H1 (cell line): ENCODE measurements around the gene RTEL1. TPM values are rescaled to one million over a fixed set of nuclear protein-coding genes. Genes with fewer than 3 reads are reported as not detected.

Experiments used
- CTCF ChIA-PET: fragments of 300-600 bp; sonication (Branson Sonifier 250); formaldehyde crosslinking; loops from one replicate; lab custom pipeline; 2021; ENCODE audit not compliant: partially characterized antibody; lab: Charles Lee
- POLR2A ChIA-PET: fragments of 300-600 bp; sonication (Branson Sonifier 250); formaldehyde crosslinking; loops from one replicate; lab custom pipeline; 2021; ENCODE audit warnings: inconsistent platforms; ENCODE audit not compliant: partially characterized antibody; lab: Charles Lee
- DNase-seq, 2 experiments: peaks; one replicate each; pipeline versions ENCODE4 v3.0.0 to v3.0.0-alpha.2; 2010 to 2022; ENCODE audit warnings: low spot score in 2 of 2, low read depth in 1 of 2, mixed read lengths in 1 of 2
- FAIRE-seq: peaks from 2 replicates; lab custom pipeline; 2011; peaks lifted over from hg19 to GRCh38; lab: Jason Lieb, UNC
- H2AFZ ChIP-seq: 2 replicates; pipeline ENCODE4 v1.8.1; 2012; ENCODE audit warnings: low read length, inconsistent platforms
- H2AK5ac ChIP-seq: 2 replicates; pipeline ENCODE4 v1.6.1; 2013; ENCODE audit warnings: low read depth, low read length
- H2BK120ac ChIP-seq: replicated peaks from 2 replicates; pipeline ENCODE3; 2013; ENCODE audit warnings: low read depth, low read length, inconsistent platforms
- H2BK12ac ChIP-seq: 2 replicates; pipeline ENCODE4 v1.6.1; 2013; ENCODE audit warnings: low read depth, low read length
- H2BK15ac ChIP-seq: 2 replicates; pipeline ENCODE4 v1.6.1; 2013; ENCODE audit warnings: low read length
- H2BK20ac ChIP-seq: 2 replicates; pipeline ENCODE4 v1.6.1; 2013; ENCODE audit warnings: low read length
- H2BK5ac ChIP-seq: 2 replicates; pipeline ENCODE4 v1.6.1; 2013; ENCODE audit warnings: low read depth, low read length
- H3K14ac ChIP-seq: 2 replicates; pipeline ENCODE4 v1.6.1; 2013; ENCODE audit warnings: inconsistent platforms; ENCODE audit not compliant: insufficient read length
- H3K18ac ChIP-seq: 2 replicates; pipeline ENCODE4 v1.6.1; 2013; ENCODE audit warnings: low read length; ENCODE audit errors: extremely low read depth
- H3K23ac ChIP-seq: 2 replicates; pipeline ENCODE4 v1.6.1; 2013; ENCODE audit warnings: inconsistent platforms; ENCODE audit not compliant: insufficient read length
- H3K23me2 ChIP-seq: 2 replicates; pipeline ENCODE4 v1.6.1; 2013; ENCODE audit warnings: low read depth, low read length
- H3K27ac ChIP-seq: 2 replicates; pipeline ENCODE4 v1.6.1; 2011; ENCODE audit warnings: low read depth, low read length, inconsistent platforms
- H3K27me3 ChIP-seq, 4 experiments: replicated peaks in 1 of 4; 1 replicate in 1 of 4; 2 replicates in 3 of 4; pipeline versions ENCODE4 v1.6.1 to v1.8.1; 2011 to 2013; ENCODE audit warnings: low read length in 3 of 4, mild to moderate bottlenecking in 3 of 4, inconsistent platforms in 2 of 4, mixed read lengths in 2 of 4, moderate library complexity in 1 of 4; ENCODE audit not compliant: control insufficient read depth in 3 of 4, insufficient read depth in 3 of 4; ENCODE audit errors: extremely low read depth in 1 of 4
- H3K36me3 ChIP-seq, 4 experiments: 2 replicates each; pipeline versions ENCODE4 v1.6.1 to v1.8.1; 2011 to 2013; ENCODE audit warnings: mild to moderate bottlenecking in 4 of 4, low read length in 3 of 4, moderate library complexity in 2 of 4, control low read depth in 1 of 4, inconsistent platforms in 1 of 4; ENCODE audit not compliant: insufficient read depth in 4 of 4, control insufficient read depth in 2 of 4
- H3K4ac ChIP-seq: replicated peaks from 2 replicates; pipeline ENCODE3; 2013; ENCODE audit warnings: low read length, low read depth, mixed read lengths, inconsistent platforms; ENCODE audit not compliant: insufficient read length
- H3K4me1 ChIP-seq, 4 experiments: replicated peaks in 1 of 4; 1 replicate in 1 of 4; 2 replicates in 3 of 4; pipeline versions ENCODE4 v1.6.1 to v1.8.1; 2011 to 2013; ENCODE audit warnings: low read length in 3 of 4, inconsistent platforms in 2 of 4, mixed read lengths in 1 of 4; ENCODE audit not compliant: insufficient read depth in 4 of 4, control insufficient read depth in 3 of 4
- H3K4me2 ChIP-seq, 2 experiments: 2 replicates each; pipeline versions ENCODE4 v1.6.1 to v1.8.1; 2011 to 2013; ENCODE audit warnings: low read depth in 2 of 2, low read length in 2 of 2, control low read depth in 1 of 2, inconsistent platforms in 1 of 2, mild to moderate bottlenecking in 1 of 2; ENCODE audit not compliant: insufficient read depth in 1 of 2
- H3K4me3 ChIP-seq, 4 experiments: fragments of 200-600, 300-600 bp in 1 of 4; sonication (generic), shearing (Covaris generic), sonication (Bioruptor Twin) in 1 of 4; 2 replicates each; pipeline versions ENCODE4 v1.5.1 to v1.8.1; 2011 to 2016; ENCODE audit warnings: low read length in 4 of 4, low read depth in 3 of 4, control low read depth in 2 of 4, inconsistent platforms in 2 of 4, mild to moderate bottlenecking in 2 of 4, mixed read lengths in 1 of 4, moderate library complexity in 1 of 4; ENCODE audit not compliant: insufficient read depth in 2 of 4; ENCODE audit errors: extremely low read depth in 1 of 4
- H3K56ac ChIP-seq: replicated peaks from 2 replicates; pipeline ENCODE3; 2013; ENCODE audit warnings: low read depth, mild to moderate bottlenecking, mixed read lengths, low read length, inconsistent platforms; ENCODE audit not compliant: insufficient read length
- H3K79me1 ChIP-seq: 2 replicates; pipeline ENCODE4 v1.6.1; 2013; ENCODE audit warnings: low read depth, low read length, control low read depth
- H3K79me2 ChIP-seq, 2 experiments: 2 replicates each; pipeline versions ENCODE4 v1.6.1 to v1.8.1; 2012 to 2013; ENCODE audit warnings: low read length in 2 of 2, mild to moderate bottlenecking in 2 of 2, inconsistent platforms in 1 of 2; ENCODE audit not compliant: insufficient read depth in 2 of 2, control insufficient read depth in 1 of 2
- H3K9ac ChIP-seq, 4 experiments: replicated peaks in 1 of 4; 1 replicate in 1 of 4; 2 replicates in 3 of 4; pipeline versions ENCODE4 v1.6.1 to v1.8.1; 2011 to 2013; ENCODE audit warnings: low read depth in 3 of 4, low read length in 3 of 4, control low read depth in 2 of 4, mild to moderate bottlenecking in 2 of 4, moderate library complexity in 2 of 4, inconsistent platforms in 1 of 4; ENCODE audit errors: extremely low read depth in 1 of 4
- H3K9me3 ChIP-seq, 2 experiments: 2 replicates each; pipeline versions ENCODE4 v1.6.1 to v1.8.1; 2012 to 2013; ENCODE audit warnings: mild to moderate bottlenecking in 2 of 2, moderate library complexity in 2 of 2, control low read depth in 1 of 2, inconsistent platforms in 1 of 2, low read depth in 1 of 2, low read length in 1 of 2, mixed read lengths in 1 of 2; ENCODE audit not compliant: insufficient read depth in 2 of 2
- H4K20me1 ChIP-seq, 2 experiments: replicated peaks in 1 of 2; 2 replicates each; pipeline versions ENCODE3 to v1.8.1; 2011 to 2013; ENCODE audit warnings: inconsistent platforms in 2 of 2, low read length in 2 of 2, mild to moderate bottlenecking in 1 of 2; ENCODE audit not compliant: insufficient read depth in 2 of 2, control insufficient read depth in 1 of 2
- H4K5ac ChIP-seq: 2 replicates; pipeline ENCODE4 v1.6.1; 2013; ENCODE audit warnings: low read length, low read depth, mixed read lengths, inconsistent platforms; ENCODE audit not compliant: insufficient read length
- H4K8ac ChIP-seq: 2 replicates; pipeline ENCODE4 v1.8.0; 2013; ENCODE audit warnings: mild to moderate bottlenecking, moderate library complexity, low read length, inconsistent platforms; ENCODE audit not compliant: insufficient read depth; ENCODE audit errors: extremely low read depth
- H4K91ac ChIP-seq: replicated peaks from 2 replicates; pipeline ENCODE3; 2013; ENCODE audit warnings: low read length, mixed read lengths, inconsistent platforms; ENCODE audit not compliant: insufficient read length
- CHD1 ChIP-seq: IDR thresholded peaks from 2 replicates; pipeline ENCODE4 v1.6.1; 2012; ENCODE audit warnings: low read depth, low read length, improper control_type of control experiment
- JUND ChIP-seq: IDR thresholded peaks from 2 replicates; pipeline ENCODE4 v1.6.1; 2011; ENCODE audit warnings: mild to moderate bottlenecking, improper control_type of control experiment, low read length
- POLR2AphosphoS5 ChIP-seq: IDR thresholded peaks from 2 replicates; pipeline ENCODE4 v1.6.1; 2011; ENCODE audit warnings: low read depth, low read length
- WGBS, 2 experiments: shearing (Covaris generic) in 1 of 2; methylation state at CpG; one replicate each; pipeline versions ENCODE4 v1.1.6 to v1.1.7; 2013 to 2015; ENCODE audit warnings: low lambda C conversion rate in 2 of 2, mixed read lengths in 2 of 2, inconsistent platforms in 1 of 2, low coverage in 1 of 2, missing lambda C conversion rate in 1 of 2; ENCODE audit not compliant: insufficient replicate concordance in 2 of 2, insufficient coverage in 1 of 2, insufficient read length in 1 of 2; ENCODE audit errors: extremely low coverage in 1 of 2, missing lambda C conversion rate in 1 of 2; 5-methylcytosine and 5-hydroxymethylcytosine counted together
- polyA plus RNA-seq, 7 experiments: library from polyadenylated mRNA; depleted of rRNA in 3 of 7; stranded (reverse) in 5 of 7; unstranded in 2 of 7; fragments of >200 nt in 5 of 7; fragments of 200-250 nt in 2 of 7; gene quantifications; 1 replicate in 5 of 7; 2 replicates in 1 of 7; 4 replicates in 1 of 7; pipeline versions ENCODE4 v1.2.1 to v1.2.3, GENCODE V29; 2011 to 2013; ENCODE audit warnings: missing spikeins in 2 of 7, mixed read lengths in 2 of 7
- total RNA-seq: library from RNA; stranded (reverse); fragmentation: NEBNext Ultra II Directional; extraction: Animal tissue kit (Norgen Biotek cat#: 25700); gene quantifications from 2 replicates; pipeline ENCODE4 v1.2.1, GENCODE V29; 2021

RTEL1 gene
- total and polyA plus RNA-seq, 2 of the 8 experiments (the other 6 are each of a cell fraction or from before 2014, with no cell fraction given) = 16.2 to 37.1 TPM

DNA sequence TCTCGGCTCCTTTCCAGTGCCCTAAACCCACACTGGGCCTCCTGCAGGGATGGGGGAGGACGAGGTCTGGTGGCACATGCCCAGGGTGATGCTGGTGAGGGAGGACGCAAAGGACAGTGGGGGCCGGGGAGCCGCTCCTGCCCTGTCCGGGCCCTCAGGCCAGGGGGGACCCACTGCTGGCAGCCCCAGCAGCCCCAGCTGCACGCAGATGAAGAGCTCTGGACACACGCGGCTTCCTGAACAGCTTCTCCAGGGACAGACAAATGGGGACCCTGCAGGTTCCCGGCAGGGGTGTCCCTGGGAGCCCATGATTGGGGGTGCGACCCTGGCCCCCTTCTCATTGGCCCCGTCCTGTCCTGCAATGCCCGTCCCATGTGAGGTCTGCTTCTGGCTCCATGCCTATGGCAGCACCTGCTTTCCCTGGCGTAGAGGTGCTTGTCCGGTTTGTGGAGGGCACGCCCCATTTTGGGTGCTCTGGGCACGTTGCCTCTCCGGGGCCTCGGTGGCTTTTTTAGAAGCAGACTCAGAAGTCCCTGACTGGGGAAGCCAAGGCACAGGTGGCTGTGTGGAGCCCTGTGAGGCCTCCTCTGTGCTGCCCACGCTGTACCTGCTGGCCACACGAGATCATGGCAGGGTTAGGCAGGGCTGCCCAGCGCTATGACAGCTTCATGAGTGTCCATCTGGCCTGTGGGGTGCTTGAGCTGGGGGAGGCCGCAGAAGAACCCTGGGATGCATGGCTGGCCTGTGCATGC is 22.9 kb downstream of the RTEL1 start:
- Histone ChIP-seq H3K4ac (no peak overlapping the region), H2AK5ac (no peak overlapping the region), H3K4me3 (no peak overlapping the region), H2BK120ac (no peak overlapping the region), H4K91ac (no peak overlapping the region), H2BK12ac (no peak overlapping the region), H3K14ac (no peak overlapping the region), H3K36me3 (peaks cover 0 to 5% (median 2%) of the 10 kb centered on the region in 4 experiments; a peak in 4 of 8 replicates), H2BK5ac (no peak overlapping the region), H3K18ac (no peak overlapping the region), H4K8ac (no peak overlapping the region), H3K56ac (no peak overlapping the region), H3K9me3 (no peaks in the 10 kb centered on the region), H3K9ac (no peak overlapping the region), H2AFZ (no peak overlapping the region), H3K27ac (no peak overlapping the region), H3K4me1 (no peaks in the 10 kb centered on the region), H3K23ac (no peak overlapping the region), H4K5ac (no peak overlapping the region), H3K27me3 (no peaks in the 10 kb centered on the region), H2BK20ac (no peak overlapping the region), H3K79me2 (no peaks in the 10 kb centered on the region), H4K20me1 (peaks cover 0 to 7% of the 10 kb centered on the region in 2 experiments), H2BK15ac (no peak overlapping the region), H3K4me2 (no peak overlapping the region), H3K79me1 (no peaks in the 10 kb centered on the region), H3K23me2 (no peaks in the 10 kb centered on the region; the same call in 1 of the 2 replicates)
- FAIRE-seq (no peak), DNase-seq (no peak)
- TF ChIP-seq JUND = no peak
- TF ChIP-seq POLR2AphosphoS5 = 0 out of 2 replicates have a peak, but pooled peaks have one; percentile 18
- TF ChIP-seq CHD1 = no peak
- 92% methylated on average over 23 of the region's 23 CpGs; no CpG with 5 or more reads in 1 of the 2 experiments for WGBS, 2 experiments
- CTCF ChIA-PET = interaction anchor here (0.6 kb wide), 2 partner anchors 321 to 939 kb away, joined by 3 read pairs; no protein-coding TSS in a partner anchor
- POLR2A ChIA-PET = interaction anchor here (1.1 to 1.8 kb wide), 5 partner anchors 7 to 102 kb away, joined by 3 to 6 read pairs (median 6); partner anchors contain the start of gene RTEL1
